ENCODE results near the gene PEX16. TPM values are rescaled to one million over a fixed set of nuclear protein-coding genes. Genes with fewer than 3 reads are reported as not detected.

The PEX16 gene
- total RNA-seq, 4 donors from 2014 or later: 28.5 to 41.2 (median 29.5) TPM

GRCh38 chr11:45876401-45876800, 41.3 kb downstream of the PEX16 start:
- H3K27ac ChIP-seq: no peak overlapping the region
- TF ChIP-seq, protein P1, sequence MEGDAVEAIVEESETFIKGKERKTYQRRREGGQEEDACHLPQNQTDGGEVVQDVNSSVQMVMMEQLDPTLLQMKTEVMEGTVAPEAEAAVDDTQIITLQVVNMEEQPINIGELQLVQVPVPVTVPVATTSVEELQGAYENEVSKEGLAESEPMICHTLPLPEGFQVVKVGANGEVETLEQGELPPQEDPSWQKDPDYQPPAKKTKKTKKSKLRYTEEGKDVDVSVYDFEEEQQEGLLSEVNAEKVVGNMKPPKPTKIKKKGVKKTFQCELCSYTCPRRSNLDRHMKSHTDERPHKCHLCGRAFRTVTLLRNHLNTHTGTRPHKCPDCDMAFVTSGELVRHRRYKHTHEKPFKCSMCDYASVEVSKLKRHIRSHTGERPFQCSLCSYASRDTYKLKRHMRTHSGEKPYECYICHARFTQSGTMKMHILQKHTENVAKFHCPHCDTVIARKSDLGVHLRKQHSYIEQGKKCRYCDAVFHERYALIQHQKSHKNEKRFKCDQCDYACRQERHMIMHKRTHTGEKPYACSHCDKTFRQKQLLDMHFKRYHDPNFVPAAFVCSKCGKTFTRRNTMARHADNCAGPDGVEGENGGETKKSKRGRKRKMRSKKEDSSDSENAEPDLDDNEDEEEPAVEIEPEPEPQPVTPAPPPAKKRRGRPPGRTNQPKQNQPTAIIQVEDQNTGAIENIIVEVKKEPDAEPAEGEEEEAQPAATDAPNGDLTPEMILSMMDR (IDR thresholded peaks at IDR 0.05): no peak
- TF ChIP-seq POLR2A (IDR thresholded peaks at IDR 0.05): no peak
- no peak for DNase-seq
- no peaks in the 10 kb centered on the region for H3K4me1 ChIP-seq
- H3K9me3 ChIP-seq: no peaks in the 10 kb centered on the region
- H3K4me3 ChIP-seq (replicated peaks in 1 of 3): no peak overlapping the region
- WGBS, 2 donors: 60 to 68% methylated on average over 6 of the region's 6 CpGs
- H3K27me3 ChIP-seq: no peaks in the 10 kb centered on the region
- H3K36me3 ChIP-seq: peaks cover 45 to 64% of the 10 kb centered on the region in 2 donors
- intact Hi-C loops (cut with DNase I): no loop called here

DNA sequence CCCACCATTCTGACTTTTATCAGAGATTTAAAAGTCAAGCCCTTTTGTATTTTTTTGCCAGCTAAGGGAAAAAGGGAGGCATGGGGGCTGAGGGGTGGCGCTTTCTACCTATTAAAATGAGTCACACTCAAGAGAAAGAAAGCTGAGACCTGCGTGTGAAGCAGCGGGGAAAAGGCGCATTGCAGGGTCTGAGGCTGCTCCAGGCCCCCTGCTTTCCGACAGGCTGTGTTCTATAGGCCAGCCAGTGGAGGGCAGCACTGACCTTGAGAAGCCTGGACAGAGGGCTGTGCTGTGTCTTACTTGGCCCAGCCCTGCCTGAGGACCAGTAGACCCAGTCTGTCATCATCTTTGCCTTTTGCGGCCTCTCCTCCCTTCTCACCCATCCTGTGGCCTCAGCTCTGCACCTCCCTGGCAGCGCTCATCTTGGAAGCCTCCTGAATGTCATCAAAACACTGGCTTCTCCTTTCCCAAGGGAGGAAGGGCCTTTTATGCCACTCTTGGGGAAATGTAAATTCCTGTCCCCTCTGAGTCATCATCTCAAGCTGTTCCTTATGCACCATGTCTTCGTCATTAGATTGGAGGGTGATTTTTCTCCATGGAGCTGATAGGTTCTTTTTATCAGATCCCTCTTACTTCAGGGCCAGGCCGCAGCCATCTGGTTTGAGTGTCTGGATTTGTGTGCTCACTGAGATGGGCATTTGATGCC, 44.9 kb downstream of the PEX16 start:
- peak in 1 of 2 donors; percentile 31 for DNase-seq
- no peak for TF ChIP-seq POLR2A (IDR thresholded peaks at IDR 0.05)
- TF ChIP-seq, protein P1 (IDR thresholded peaks at IDR 0.05): peak in 5 of 6 experiments; percentile 16 to 49 (median 42)
- Histone ChIP-seq H3K27me3 (no peaks in the 10 kb centered on the region), H3K4me3 (replicated peaks in 1 of 3) (no peak overlapping the region), H3K9me3 (no peaks in the 10 kb centered on the region), H3K36me3 (peaks cover 61 to 75% of the 10 kb centered on the region in 2 donors), H3K27ac (no peak overlapping the region), H3K4me1 (no peaks in the 10 kb centered on the region)
- intact Hi-C loops (cut with DNase I): no loop called here
- WGBS, 2 donors: 80 to 85% methylated on average over 9 of the region's 9 CpGs

- intact Hi-C loops (cut with DNase I): no loop called here
- H3K36me3 ChIP-seq: peaks cover 67 to 81% of the 10 kb centered on the region in 2 donors
Observed at GRCh38 chr11:45871638-45872037, 46.0 kb downstream of the PEX16 start.

GRCh38 chr11:45870706-45871105, 47.0 kb downstream of the PEX16 start:
- no peaks in the 10 kb centered on the region for H3K9me3 ChIP-seq
- no peak for TF ChIP-seq POLR2A (IDR thresholded peaks at IDR 0.05)
- TF ChIP-seq, protein P1 (IDR thresholded peaks at IDR 0.05): no peak
- H3K27ac ChIP-seq: no peak overlapping the region
- intact Hi-C loops (cut with DNase I): no loop called here
- peaks cover 69 to 82% of the 10 kb centered on the region in 2 donors for H3K36me3 ChIP-seq
- 95 to 97% methylated on average over 4 of the region's 4 CpGs for WGBS, 2 donors
- DNase-seq: no peak
- H3K27me3 ChIP-seq: no peaks in the 10 kb centered on the region
- H3K4me1 ChIP-seq: no peaks in the 10 kb centered on the region
- no peak overlapping the region for H3K4me3 ChIP-seq (replicated peaks in 1 of 3)

More at GRCh38 chr11:45871638-45872037, 46.0 kb downstream of the PEX16 start:
- TF ChIP-seq POLR2A (IDR thresholded peaks at IDR 0.05): no peak
- TF ChIP-seq, protein P1 (IDR thresholded peaks at IDR 0.05): no peak
- no peaks in the 10 kb centered on the region for H3K4me1 ChIP-seq
- H3K27me3 ChIP-seq: no peaks in the 10 kb centered on the region
- no peak overlapping the region for H3K4me3 ChIP-seq (replicated peaks in 1 of 3)
- H3K9me3 ChIP-seq: no peaks in the 10 kb centered on the region
- no peak for DNase-seq
- no peak overlapping the region for H3K27ac ChIP-seq
- 86 to 90% methylated on average over 1 to 2 of the region's 2 CpGs for WGBS, 2 donors

DNA sequence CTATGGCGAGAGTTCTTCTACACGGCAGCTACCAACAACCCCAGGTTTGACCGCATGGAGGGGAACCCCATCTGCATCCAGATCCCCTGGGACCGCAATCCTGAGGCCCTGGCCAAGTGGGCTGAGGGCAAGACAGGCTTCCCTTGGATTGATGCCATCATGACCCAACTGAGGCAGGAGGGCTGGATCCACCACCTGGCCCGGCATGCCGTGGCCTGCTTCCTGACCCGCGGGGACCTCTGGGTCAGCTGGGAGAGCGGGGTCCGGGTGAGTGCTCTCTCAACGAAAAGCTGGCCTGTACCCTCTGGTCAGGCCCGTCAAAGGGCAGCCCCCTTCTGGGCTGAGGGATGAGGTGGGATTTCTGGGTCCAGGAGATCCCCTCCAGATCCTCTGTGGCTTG, 48.1 kb downstream of the PEX16 start:
- no peak for TF ChIP-seq POLR2A (IDR thresholded peaks at IDR 0.05)
- TF ChIP-seq, protein P1 (IDR thresholded peaks at IDR 0.05): no peak
- DNase-seq: no peak

More for the DNA sequence above, 48.1 kb downstream of the PEX16 start:
- Histone ChIP-seq H3K4me1 (no peaks in the 10 kb centered on the region), H3K4me3 (replicated peaks in 1 of 3) (no peak overlapping the region), H3K36me3 (peaks cover 69 to 83% of the 10 kb centered on the region in 2 donors), H3K27me3 (no peaks in the 10 kb centered on the region), H3K27ac (no peak overlapping the region), H3K9me3 (no peaks in the 10 kb centered on the region)
- WGBS, 2 donors: 100% methylated on average over 3 to 6 of the region's 12 CpGs
- intact Hi-C loops (cut with DNase I): no loop called here
